Activated gamma-delta T cell treated with Interleukin-2 at 50 U/mL for 16 hours (primary cell): ENCODE measurements around the gene LARGE2.
A peak's percentile ranks its signal among the peaks of the same experiment; 100 is the strongest.

Experiments
- DNase-seq: peaks from one replicate; pipeline ENCODE4 v3.0.0-alpha.2; 2020

Gene LARGE2

GRCh38 chr11:45917623-45918330 is 4.7 kb upstream of the LARGE2 start, which contains the start of gene PEX16:
Gene PEX16 (minus strand): TSS chr11:45917877. CDS start chr11:45917811, 66 bp downstream.
- peak; percentile 91 for DNase-seq

- DNase-seq, result peak; percentile 45
Measured at GRCh38 chr11:45918331-45918941, 4.0 kb upstream of the LARGE2 start.

GRCh38 chr11:45918962-45919675 is 3.3 kb upstream of the LARGE2 start:
- no peak for DNase-seq

GRCh38 chr11:45919806-45920530 is 2.5 kb upstream of the LARGE2 start:
- DNase-seq, result no peak

- DNase-seq, result no peak
Measured at GRCh38 chr11:45920531-45921477, 1.7 kb upstream of the LARGE2 start.

GRCh38 chr11:45921561-45922424 is 663 bp upstream of the LARGE2 start:
- peak; percentile 3 for DNase-seq

- DNase-seq, result peak; percentile 3
Measured at GRCh38 chr11:45924036-45924915, 1.8 kb downstream of the LARGE2 start.

- DNase-seq, result no peak
Measured at GRCh38 chr11:45924927-45925326, 2.5 kb downstream of the LARGE2 start.

- no peak for DNase-seq
Measured at GRCh38 chr11:45925550-45925949, 3.1 kb downstream of the LARGE2 start.

- no peak for DNase-seq
Measured at GRCh38 chr11:45926001-45926401, 3.5 kb downstream of the LARGE2 start.

- no peak for DNase-seq
Measured at GRCh38 chr11:45926536-45927331, 4.3 kb downstream of the LARGE2 start.

GRCh38 chr11:45927332-45927683 is 4.9 kb downstream of the LARGE2 start:
- no peak for DNase-seq

- DNase-seq, result no peak
Measured at GRCh38 chr11:45927684-45928413, 5.4 kb downstream of the LARGE2 start.

GRCh38 chr11:45928535-45929215 is 6.2 kb downstream of the LARGE2 start:
- DNase-seq, result no peak

- DNase-seq, result no peak
Measured at GRCh38 chr11:45929486-45930030, 7.1 kb downstream of the LARGE2 start.

GRCh38 chr11:45930031-45930794 is 7.8 kb downstream of the LARGE2 start:
- peak; percentile 44 for DNase-seq
